ENCODE measurements around the gene ST6GAL2.

Gene ST6GAL2

GRCh38 chr2:106904242-106904641 lies 18.3 kb upstream of the ST6GAL2 start:
- H3K4me3 ChIP-seq (ENCODE audit: low read depth, low read length), result no peak overlapping the region
- H3K36me3 ChIP-seq, result no peaks in the 10 kb centered on the region
- H3K9me3 ChIP-seq (ENCODE audit: severe bottlenecking), result no peaks in the 10 kb centered on the region
- no peak for DNase-seq
- H3K27ac ChIP-seq, result no peak overlapping the region
- no peak for TF ChIP-seq CTCF (IDR thresholded peaks at IDR 0.05; ENCODE audit: low read depth, low read length)
- H3K27me3 ChIP-seq (ENCODE audit: insufficient read depth, low read depth, severe bottlenecking), result peaks cover 35% of the 10 kb centered on the region

GRCh38 chr2:106899786-106900530 lies 14.0 kb upstream of the ST6GAL2 start:
- H3K27me3 ChIP-seq (ENCODE audit: insufficient read depth, low read depth, severe bottlenecking), result peaks cover 44% of the 10 kb centered on the region
- H3K9me3 ChIP-seq (ENCODE audit: severe bottlenecking), result no peaks in the 10 kb centered on the region
- no peak overlapping the region for H3K27ac ChIP-seq
- no peaks in the 10 kb centered on the region for H3K36me3 ChIP-seq
- H3K4me3 ChIP-seq (ENCODE audit: low read depth, low read length), result no peak overlapping the region
- no peak for DNase-seq
- no peak for TF ChIP-seq CTCF (IDR thresholded peaks at IDR 0.05; ENCODE audit: low read depth, low read length)

GRCh38 chr2:106894545-106894944 lies 8.6 kb upstream of the ST6GAL2 start:
- Histone ChIP-seq H3K27ac (no peak overlapping the region), H3K27me3 (ENCODE audit: insufficient read depth, low read depth, severe bottlenecking) (peaks cover 56% of the 10 kb centered on the region), H3K9me3 (ENCODE audit: severe bottlenecking) (no peaks in the 10 kb centered on the region), H3K4me3 (ENCODE audit: low read depth, low read length) (no peak overlapping the region), H3K36me3 (no peaks in the 10 kb centered on the region)
- TF ChIP-seq CTCF (IDR thresholded peaks at IDR 0.05; ENCODE audit: low read depth, low read length), result no peak
- no peak for DNase-seq

- Histone ChIP-seq H3K27ac (no peak overlapping the region), H3K27me3 (ENCODE audit: insufficient read depth, low read depth, severe bottlenecking) (peaks cover 55% of the 10 kb centered on the region), H3K9me3 (ENCODE audit: severe bottlenecking) (no peaks in the 10 kb centered on the region), H3K4me3 (ENCODE audit: low read depth, low read length) (no peak overlapping the region), H3K36me3 (no peaks in the 10 kb centered on the region)
- no peak for TF ChIP-seq CTCF (IDR thresholded peaks at IDR 0.05; ENCODE audit: low read depth, low read length)
- DNase-seq, result no peak
These were observed 6.1 kb upstream of the ST6GAL2 start for GRCh38 chr2:106892048-106892447.

- H3K4me3 ChIP-seq (ENCODE audit: low read depth, low read length), result no peak overlapping the region
- no peaks in the 10 kb centered on the region for H3K9me3 ChIP-seq (ENCODE audit: severe bottlenecking)
- DNase-seq, result no peak
- peaks cover 59% of the 10 kb centered on the region for H3K27me3 ChIP-seq (ENCODE audit: insufficient read depth, low read depth, severe bottlenecking)
- no peaks in the 10 kb centered on the region for H3K36me3 ChIP-seq
- TF ChIP-seq CTCF (IDR thresholded peaks at IDR 0.05; ENCODE audit: low read depth, low read length), result no peak
- no peak overlapping the region for H3K27ac ChIP-seq
These were observed 4.6 kb upstream of the ST6GAL2 start for GRCh38 chr2:106890606-106891005.

Measured in WERI-Rb-1 (cell line).